ENCODE data around the gene PSMA5. TPM values are rescaled to one million over a fixed set of nuclear protein-coding genes. Genes with fewer than 3 reads are reported as not detected.

PSMA5 gene
- total and polyA plus RNA-seq, 10 of the 15 experiments (the other 5 are each of a cell fraction or from before 2014, with no cell fraction given) = 58.7 to 271 (median 187) TPM

DNA sequence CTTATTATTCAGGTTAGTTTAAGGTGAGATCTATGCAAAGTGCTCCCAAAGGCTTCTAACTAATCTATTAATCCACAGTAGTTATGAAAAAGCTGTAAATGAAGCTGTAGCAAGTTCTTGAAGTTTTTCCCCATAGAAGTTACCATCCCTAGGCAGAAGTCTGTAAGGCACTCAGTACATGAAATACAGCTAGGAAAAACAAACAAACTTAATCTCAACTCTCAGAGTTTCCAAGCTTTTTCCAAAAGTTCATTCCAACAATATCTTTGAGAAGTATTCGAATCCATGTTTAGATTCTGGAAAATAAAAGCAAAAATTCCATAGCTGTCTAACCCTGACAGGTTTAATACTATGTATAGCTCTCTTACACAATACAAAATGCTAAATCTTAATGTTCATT, 69.7 kb downstream of the PSMA5 start:
- BruUV-seq (replicated peaks) = no TSS peak
- SMC1A ChIA-PET (ENCODE audit: uncharacterized antibody, unreplicated experiment) = no interaction called here
- DNase-seq (ENCODE audit: low read depth, low spot score) (no peak), FAIRE-seq (no peak), ATAC-seq (no peak)
- H3K9me3 ChIP-seq (replicated peaks; ENCODE audit: control insufficient read depth, insufficient read depth, low read length) = no peaks in the 10 kb centered on the region
- no peaks in the 10 kb centered on the region for H3K4me1 ChIP-seq (ENCODE audit: control insufficient read depth, insufficient read depth, low read length)
- no peak overlapping the region for H3K4me3 ChIP-seq
- H3K27ac ChIP-seq (ENCODE audit: control insufficient read depth, insufficient read depth) = no peak overlapping the region
- WGBS (ENCODE audit: insufficient coverage, insufficient replicate concordance, low lambda C conversion rate, missing lambda C conversion rate) = 0% methylated on average over 1 of the region's 1 CpG
- no peak overlapping the region for H2AFZ ChIP-seq (ENCODE audit: control insufficient read depth, low read depth, low read length)
- no peaks in the 10 kb centered on the region for H3K27me3 ChIP-seq (replicated peaks in 1 of 2; ENCODE audit: control insufficient read depth in 2 of 2, insufficient read depth in 2 of 2, low read length in 1 of 2)
- H3K79me2 ChIP-seq (ENCODE audit: control insufficient read depth, insufficient read depth, low read length) = no peaks in the 10 kb centered on the region
- H3K4me2 ChIP-seq (ENCODE audit: control insufficient read depth, insufficient read depth) = no peak overlapping the region
- CTCF ChIA-PET = interaction anchor here (0.6 to 1.5 kb wide), 3 partner anchors 43 to 176 kb away, joined by 3 to 6 read pairs (median 4); no protein-coding TSS in a partner anchor
- no peaks in the 10 kb centered on the region; a peak in 1 of 4 replicates for H3K36me3 ChIP-seq (ENCODE audit: control insufficient read depth in 2 of 2, insufficient read depth in 2 of 2, low read length in 1 of 2)
- in situ Hi-C loops (cut with MboI) (no loop called here), intact Hi-C loops (cut with micrococcal nuclease; ENCODE audit: unreplicated experiment) (no loop called here)
- no peaks in the 10 kb centered on the region for H4K20me1 ChIP-seq (ENCODE audit: control insufficient read depth, insufficient read depth)
- no peak overlapping the region for H3K9ac ChIP-seq (ENCODE audit: control insufficient read depth, insufficient read depth, low read length)
- POLR2A ChIA-PET = no interaction called here
- RAD21 ChIA-PET (ENCODE audit: unreplicated experiment) = no interaction called here
- TF ChIP-seq RAD21 (IDR thresholded peaks at IDR 0.05; ENCODE audit: insufficient read depth, low read depth, low read length) (no peak), CREM (IDR thresholded peaks at IDR 0.05; ENCODE audit: low read depth) (no peak), MEF2B (IDR thresholded peaks at IDR 0.05; ENCODE audit: partially characterized antibody, poor library complexity, severe bottlenecking) (no peak), SMAD5 (IDR thresholded peaks at IDR 0.05; ENCODE audit: low read depth) (no peak), RCOR1 (conservative IDR thresholded peaks at IDR 0.05; ENCODE audit: low read depth, low read length) (no peak), BMI1 (IDR thresholded peaks at IDR 0.05; ENCODE audit: borderline replicate concordance) (no peak)
- TF ChIP-seq, protein P1, sequence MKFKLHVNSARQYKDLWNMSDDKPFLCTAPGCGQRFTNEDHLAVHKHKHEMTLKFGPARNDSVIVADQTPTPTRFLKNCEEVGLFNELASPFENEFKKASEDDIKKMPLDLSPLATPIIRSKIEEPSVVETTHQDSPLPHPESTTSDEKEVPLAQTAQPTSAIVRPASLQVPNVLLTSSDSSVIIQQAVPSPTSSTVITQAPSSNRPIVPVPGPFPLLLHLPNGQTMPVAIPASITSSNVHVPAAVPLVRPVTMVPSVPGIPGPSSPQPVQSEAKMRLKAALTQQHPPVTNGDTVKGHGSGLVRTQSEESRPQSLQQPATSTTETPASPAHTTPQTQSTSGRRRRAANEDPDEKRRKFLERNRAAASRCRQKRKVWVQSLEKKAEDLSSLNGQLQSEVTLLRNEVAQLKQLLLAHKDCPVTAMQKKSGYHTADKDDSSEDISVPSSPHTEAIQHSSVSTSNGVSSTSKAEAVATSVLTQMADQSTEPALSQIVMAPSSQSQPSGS (IDR thresholded peaks at IDR 0.05; ENCODE audit: low read length) = no peak
- TF ChIP-seq, protein P2, sequence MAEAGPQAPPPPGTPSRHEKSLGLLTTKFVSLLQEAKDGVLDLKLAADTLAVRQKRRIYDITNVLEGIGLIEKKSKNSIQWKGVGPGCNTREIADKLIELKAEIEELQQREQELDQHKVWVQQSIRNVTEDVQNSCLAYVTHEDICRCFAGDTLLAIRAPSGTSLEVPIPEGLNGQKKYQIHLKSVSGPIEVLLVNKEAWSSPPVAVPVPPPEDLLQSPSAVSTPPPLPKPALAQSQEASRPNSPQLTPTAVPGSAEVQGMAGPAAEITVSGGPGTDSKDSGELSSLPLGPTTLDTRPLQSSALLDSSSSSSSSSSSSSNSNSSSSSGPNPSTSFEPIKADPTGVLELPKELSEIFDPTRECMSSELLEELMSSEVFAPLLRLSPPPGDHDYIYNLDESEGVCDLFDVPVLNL (IDR thresholded peaks at IDR 0.05; ENCODE audit: low read depth, low read length) = no peak
- TF ChIP-seq, protein P3, sequence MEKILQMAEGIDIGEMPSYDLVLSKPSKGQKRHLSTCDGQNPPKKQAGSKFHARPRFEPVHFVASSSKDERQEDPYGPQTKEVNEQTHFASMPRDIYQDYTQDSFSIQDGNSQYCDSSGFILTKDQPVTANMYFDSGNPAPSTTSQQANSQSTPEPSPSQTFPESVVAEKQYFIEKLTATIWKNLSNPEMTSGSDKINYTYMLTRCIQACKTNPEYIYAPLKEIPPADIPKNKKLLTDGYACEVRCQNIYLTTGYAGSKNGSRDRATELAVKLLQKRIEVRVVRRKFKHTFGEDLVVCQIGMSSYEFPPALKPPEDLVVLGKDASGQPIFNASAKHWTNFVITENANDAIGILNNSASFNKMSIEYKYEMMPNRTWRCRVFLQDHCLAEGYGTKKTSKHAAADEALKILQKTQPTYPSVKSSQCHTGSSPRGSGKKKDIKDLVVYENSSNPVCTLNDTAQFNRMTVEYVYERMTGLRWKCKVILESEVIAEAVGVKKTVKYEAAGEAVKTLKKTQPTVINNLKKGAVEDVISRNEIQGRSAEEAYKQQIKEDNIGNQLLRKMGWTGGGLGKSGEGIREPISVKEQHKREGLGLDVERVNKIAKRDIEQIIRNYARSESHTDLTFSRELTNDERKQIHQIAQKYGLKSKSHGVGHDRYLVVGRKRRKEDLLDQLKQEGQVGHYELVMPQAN (conservative IDR thresholded peaks at IDR 0.05) = no peak
- TF ChIP-seq, protein P4, sequence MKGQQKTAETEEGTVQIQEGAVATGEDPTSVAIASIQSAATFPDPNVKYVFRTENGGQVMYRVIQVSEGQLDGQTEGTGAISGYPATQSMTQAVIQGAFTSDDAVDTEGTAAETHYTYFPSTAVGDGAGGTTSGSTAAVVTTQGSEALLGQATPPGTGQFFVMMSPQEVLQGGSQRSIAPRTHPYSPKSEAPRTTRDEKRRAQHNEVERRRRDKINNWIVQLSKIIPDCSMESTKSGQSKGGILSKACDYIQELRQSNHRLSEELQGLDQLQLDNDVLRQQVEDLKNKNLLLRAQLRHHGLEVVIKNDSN (IDR thresholded peaks at IDR 0.05; ENCODE audit: borderline replicate concordance, extremely low read length, insufficient read depth, low read depth, low read length) = no peak
- TF ChIP-seq, protein P5, sequence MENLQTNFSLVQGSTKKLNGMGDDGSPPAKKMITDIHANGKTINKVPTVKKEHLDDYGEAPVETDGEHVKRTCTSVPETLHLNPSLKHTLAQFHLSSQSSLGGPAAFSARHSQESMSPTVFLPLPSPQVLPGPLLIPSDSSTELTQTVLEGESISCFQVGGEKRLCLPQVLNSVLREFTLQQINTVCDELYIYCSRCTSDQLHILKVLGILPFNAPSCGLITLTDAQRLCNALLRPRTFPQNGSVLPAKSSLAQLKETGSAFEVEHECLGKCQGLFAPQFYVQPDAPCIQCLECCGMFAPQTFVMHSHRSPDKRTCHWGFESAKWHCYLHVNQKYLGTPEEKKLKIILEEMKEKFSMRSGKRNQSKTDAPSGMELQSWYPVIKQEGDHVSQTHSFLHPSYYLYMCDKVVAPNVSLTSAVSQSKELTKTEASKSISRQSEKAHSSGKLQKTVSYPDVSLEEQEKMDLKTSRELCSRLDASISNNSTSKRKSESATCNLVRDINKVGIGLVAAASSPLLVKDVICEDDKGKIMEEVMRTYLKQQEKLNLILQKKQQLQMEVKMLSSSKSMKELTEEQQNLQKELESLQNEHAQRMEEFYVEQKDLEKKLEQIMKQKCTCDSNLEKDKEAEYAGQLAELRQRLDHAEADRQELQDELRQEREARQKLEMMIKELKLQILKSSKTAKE (IDR thresholded peaks at IDR 0.05; ENCODE audit: low read depth, poor library complexity, severe bottlenecking) = no peak
- TF ChIP-seq, protein P6, sequence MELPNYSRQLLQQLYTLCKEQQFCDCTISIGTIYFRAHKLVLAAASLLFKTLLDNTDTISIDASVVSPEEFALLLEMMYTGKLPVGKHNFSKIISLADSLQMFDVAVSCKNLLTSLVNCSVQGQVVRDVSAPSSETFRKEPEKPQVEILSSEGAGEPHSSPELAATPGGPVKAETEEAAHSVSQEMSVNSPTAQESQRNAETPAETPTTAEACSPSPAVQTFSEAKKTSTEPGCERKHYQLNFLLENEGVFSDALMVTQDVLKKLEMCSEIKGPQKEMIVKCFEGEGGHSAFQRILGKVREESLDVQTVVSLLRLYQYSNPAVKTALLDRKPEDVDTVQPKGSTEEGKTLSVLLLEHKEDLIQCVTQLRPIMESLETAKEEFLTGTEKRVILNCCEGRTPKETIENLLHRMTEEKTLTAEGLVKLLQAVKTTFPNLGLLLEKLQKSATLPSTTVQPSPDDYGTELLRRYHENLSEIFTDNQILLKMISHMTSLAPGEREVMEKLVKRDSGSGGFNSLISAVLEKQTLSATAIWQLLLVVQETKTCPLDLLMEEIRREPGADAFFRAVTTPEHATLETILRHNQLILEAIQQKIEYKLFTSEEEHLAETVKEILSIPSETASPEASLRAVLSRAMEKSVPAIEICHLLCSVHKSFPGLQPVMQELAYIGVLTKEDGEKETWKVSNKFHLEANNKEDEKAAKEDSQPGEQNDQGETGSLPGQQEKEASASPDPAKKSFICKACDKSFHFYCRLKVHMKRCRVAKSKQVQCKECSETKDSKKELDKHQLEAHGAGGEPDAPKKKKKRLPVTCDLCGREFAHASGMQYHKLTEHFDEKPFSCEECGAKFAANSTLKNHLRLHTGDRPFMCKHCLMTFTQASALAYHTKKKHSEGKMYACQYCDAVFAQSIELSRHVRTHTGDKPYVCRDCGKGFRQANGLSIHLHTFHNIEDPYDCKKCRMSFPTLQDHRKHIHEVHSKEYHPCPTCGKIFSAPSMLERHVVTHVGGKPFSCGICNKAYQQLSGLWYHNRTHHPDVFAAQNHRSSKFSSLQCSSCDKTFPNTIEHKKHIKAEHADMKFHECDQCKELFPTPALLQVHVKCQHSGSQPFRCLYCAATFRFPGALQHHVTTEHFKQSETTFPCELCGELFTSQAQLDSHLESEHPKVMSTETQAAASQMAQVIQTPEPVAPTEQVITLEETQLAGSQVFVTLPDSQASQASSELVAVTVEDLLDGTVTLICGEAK (IDR thresholded peaks at IDR 0.05; ENCODE audit: borderline replicate concordance) = no peak
